Activated gamma-delta T cell (primary cell): Measurements from ENCODE around the gene BAG3.

ENCODE experiments used
- DNase-seq: peaks from one replicate; lab custom pipeline; 2025; lab: John Stamatoyannopoulos, UW

The BAG3 gene

GRCh38 chr10:119725828-119726675, 74.9 kb downstream of the BAG3 start, which contains the start of gene INPP5F:
TSS of gene INPP5F (plus strand) at chr10:119726050. CDS start at chr10:119726263, 213 bp downstream.
- peak; percentile 94 for DNase-seq

DNA sequence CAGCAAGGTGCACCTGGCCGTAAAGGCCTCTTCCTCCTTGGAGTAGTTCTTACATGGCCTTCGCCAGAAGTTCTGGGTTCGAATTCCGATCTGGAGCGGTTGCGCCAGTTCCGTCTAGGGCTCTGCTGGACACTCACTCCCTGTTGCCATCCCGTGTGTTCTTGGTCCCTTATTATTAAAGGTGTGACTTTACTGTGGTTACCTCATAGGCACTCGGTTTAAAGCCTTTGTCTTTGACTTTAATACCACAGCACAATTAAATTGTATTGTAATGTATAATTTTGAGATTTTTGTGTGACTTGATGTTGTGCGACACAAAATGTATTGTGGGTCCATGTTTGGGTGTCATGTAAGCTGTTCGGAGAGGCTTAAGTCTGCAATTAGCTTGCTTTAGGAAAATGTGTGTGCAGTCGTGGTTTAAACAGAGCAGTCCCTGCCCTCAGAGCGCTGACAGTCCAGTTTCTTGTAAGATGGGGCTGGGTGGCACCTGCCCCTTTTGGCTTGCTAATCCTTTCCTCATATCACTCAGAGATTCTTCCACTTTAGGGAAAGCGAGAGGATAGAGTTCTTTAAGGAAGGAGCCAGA, 75.6 kb downstream of the BAG3 start:
- DNase-seq = no peak
